PC-9 (cell line): ENCODE results near the gene NDRG2. TPM values are rescaled to one million over a fixed set of nuclear protein-coding genes. Genes with fewer than 3 reads are reported as not detected.
"Not testable (repeated sequence)": the region's sequence is repeated elsewhere in the genome, so short reads cannot be mapped to it uniquely, and the experiment has no call there.

Experiments
- BruUV-seq: library from RNA; stranded (reverse); fragments of 400-500 nt; replicated peaks from 2 replicates; lab custom pipeline; 2021; lab: Mats Ljungman, UMichigan
- CTCF ChIA-PET: fragments of 300-600 bp; sonication (Branson Sonifier 250); formaldehyde crosslinking; loops from one replicate; lab custom pipeline; 2022; ENCODE audit warnings: antibody characterized with exemption; lab: Charles Lee
- POLR2A ChIA-PET: fragments of 300-600 bp; sonication (Branson Sonifier 250); formaldehyde crosslinking; loops from one replicate; lab custom pipeline; 2022; ENCODE audit warnings: antibody characterized with exemption; ENCODE audit not compliant: unreplicated experiment; lab: Charles Lee
- DNase-seq, 2 experiments: peaks; one replicate each; pipeline versions ENCODE4 v3.0.0 to v3.0.0-alpha.2; 2015 to 2022; ENCODE audit warnings: mixed read lengths in 1 of 2
- H2AFZ ChIP-seq: fragments of 200-600 bp; sonication (generic); 2 replicates; pipeline ENCODE4 v1.8.1; 2017; ENCODE audit warnings: antibody characterized with exemption
- H3F3A ChIP-seq: fragments of 200-600 bp; sonication (generic); 2 replicates; pipeline ENCODE4 v1.8.1; 2017; ENCODE audit warnings: antibody characterized with exemption, mild to moderate bottlenecking, low read depth; ENCODE audit not compliant: insufficient read depth
- H3K27ac ChIP-seq: fragments of 200-600 bp; sonication (generic); 2 replicates; pipeline ENCODE4 v1.6.1; 2016; ENCODE audit warnings: mixed run types
- H3K27me3 ChIP-seq: fragments of 200-600 bp; sonication (generic); 2 replicates; pipeline ENCODE4 v1.6.1; 2016; ENCODE audit warnings: low read depth, mixed run types; ENCODE audit not compliant: insufficient read depth
- H3K36me3 ChIP-seq: fragments of 200-600 bp; sonication (generic); 2 replicates; pipeline ENCODE4 v1.6.1; 2016; ENCODE audit warnings: low read depth, mixed run types
- H3K4me1 ChIP-seq: fragments of 200-600 bp; sonication (generic); replicated peaks from 2 replicates; pipeline ENCODE4 v1.6.1; 2016; ENCODE audit warnings: mixed run types; ENCODE audit not compliant: insufficient read depth
- H3K4me2 ChIP-seq: fragments of 200-600 bp; sonication (generic); 2 replicates; pipeline ENCODE4 v1.6.1; 2017; ENCODE audit warnings: mixed run types
- H3K4me3 ChIP-seq: fragments of 200-600 bp; sonication (generic); 2 replicates; pipeline ENCODE4 v1.6.1; 2016; ENCODE audit warnings: mixed run types
- H3K79me2 ChIP-seq: fragments of 200-600 bp; sonication (generic); 2 replicates; pipeline ENCODE4 v1.6.1; 2017; ENCODE audit warnings: low read depth, mixed run types
- H3K9me2 ChIP-seq: fragments of 200-600 bp; sonication (generic); 2 replicates; pipeline ENCODE4 v1.8.1; 2017; ENCODE audit warnings: mild to moderate bottlenecking; ENCODE audit not compliant: insufficient read depth
- H3K9me3 ChIP-seq: fragments of 200-600 bp; sonication (generic); 2 replicates; pipeline ENCODE4 v1.8.1; 2016; ENCODE audit warnings: low read depth; ENCODE audit not compliant: insufficient read depth
- H4K20me1 ChIP-seq: fragments of 200-600 bp; sonication (generic); 2 replicates; pipeline ENCODE4 v1.8.1; 2017; ENCODE audit not compliant: insufficient read depth
- CTCF ChIP-seq: fragments of 200-600 bp; sonication (generic); conservative IDR thresholded peaks from 2 replicates; pipeline ENCODE4 v1.6.1; 2017; ENCODE audit warnings: mixed run types, antibody characterized with exemption, mild to moderate bottlenecking, moderate library complexity
- EZH2 ChIP-seq: fragments of 200-600 bp; sonication (generic); IDR thresholded peaks from 2 replicates; pipeline ENCODE4 v1.8.0; 2017; ENCODE audit warnings: antibody characterized with exemption, low read depth
- intact Hi-C: fragments of 100-400 bp; cut with micrococcal nuclease; formaldehyde crosslinking; loops from one replicate; pipeline ENCODE4 v1.10.0; 2022; ENCODE audit not compliant: unreplicated experiment
- total RNA-seq: library from RNA; stranded (reverse); gene quantifications from 2 replicates; pipeline ENCODE4 v1.2.3, GENCODE V29; 2021

NDRG2 gene
- total RNA-seq, 1 experiment from 2014 or later: 12.2 TPM

- peaks cover 24% of the 10 kb centered on the region for H3K4me1 ChIP-seq
- no peaks in the 10 kb centered on the region for H3K27me3 ChIP-seq
- no peak overlapping the region for H3K4me3 ChIP-seq
- peak overlapping the region; percentile 85 for H3K27ac ChIP-seq
- peaks cover 18% of the 10 kb centered on the region for H3K79me2 ChIP-seq
- no TSS peak for BruUV-seq
- H3K9me2 ChIP-seq: no peaks in the 10 kb centered on the region
- H3K4me2 ChIP-seq: peak overlapping the region; percentile 44
- POLR2A ChIA-PET: interaction anchor here (0.7 kb wide), 1 partner anchor 12 kb away, joined by 3 read pairs; no protein-coding TSS in a partner anchor
- CTCF ChIA-PET: no interaction called here
- TF ChIP-seq CTCF (no peak), EZH2 (no peak)
- peaks cover 3% of the 10 kb centered on the region; the same call in 1 of the 2 replicates for H3K9me3 ChIP-seq
- H2AFZ ChIP-seq: no peak overlapping the region
- peaks cover 20% of the 10 kb centered on the region; the same call in 1 of the 2 replicates for H3F3A ChIP-seq
- no peaks in the 10 kb centered on the region for H3K36me3 ChIP-seq
- peak; percentile 28 to 78 for DNase-seq
- intact Hi-C loops: no loop called here
- no peaks in the 10 kb centered on the region for H4K20me1 ChIP-seq
Measured at GRCh38 chr14:20986811-20987210, 38.0 kb downstream of the NDRG2 start.

- H4K20me1 ChIP-seq, intact Hi-C loops, DNase-seq, H3K27me3 ChIP-seq, H3K4me3 ChIP-seq, H3K36me3 ChIP-seq, H3K27ac ChIP-seq, CTCF ChIA-PET, H3K9me3 ChIP-seq, H3K79me2 ChIP-seq, BruUV-seq, H3K4me2 ChIP-seq, H2AFZ ChIP-seq, POLR2A ChIA-PET, H3K9me2 ChIP-seq: not testable (repeated sequence)
- Histone ChIP-seq H3K4me1 (peaks cover 24% of the 10 kb centered on the region), H3F3A (peaks cover 20% of the 10 kb centered on the region; the same call in 1 of the 2 replicates)
Measured at GRCh38 chr14:20985650-20986049, 39.2 kb downstream of the NDRG2 start.

- Histone ChIP-seq H3K27ac (no peak overlapping the region), H3K4me3 (no peak overlapping the region), H3K4me1 (peaks cover 14% of the 10 kb centered on the region), H3K27me3 (no peaks in the 10 kb centered on the region), H3F3A (0 out of 2 replicates have a peak, but pooled peaks cover 8% of the 10 kb centered on the region), H4K20me1 (no peaks in the 10 kb centered on the region), H3K9me2 (no peaks in the 10 kb centered on the region), H3K36me3 (no peaks in the 10 kb centered on the region), H3K79me2 (no peaks in the 10 kb centered on the region), H3K9me3 (peaks cover 3% of the 10 kb centered on the region; the same call in 1 of the 2 replicates), H2AFZ (no peak overlapping the region), H3K4me2 (no peak overlapping the region)
- POLR2A ChIA-PET: no interaction called here
- TF ChIP-seq EZH2 (no peak), CTCF (no peak)
- DNase-seq: no peak
- no TSS peak for BruUV-seq
- intact Hi-C loops: no loop called here
- CTCF ChIA-PET: no interaction called here
Measured at GRCh38 chr14:20982646-20983369, 42.1 kb downstream of the NDRG2 start.
